ENCODE measurements around the gene FAM222B. TPM values are rescaled to one million over a fixed set of nuclear protein-coding genes. Genes with fewer than 3 reads are reported as not detected.

FAM222B gene
- total and polyA plus RNA-seq, 9 of the 15 experiments (the other 6 are each of a cell fraction or from before 2014, with no cell fraction given) = 4.0 to 34.6 (median 7.5) TPM

DNA sequence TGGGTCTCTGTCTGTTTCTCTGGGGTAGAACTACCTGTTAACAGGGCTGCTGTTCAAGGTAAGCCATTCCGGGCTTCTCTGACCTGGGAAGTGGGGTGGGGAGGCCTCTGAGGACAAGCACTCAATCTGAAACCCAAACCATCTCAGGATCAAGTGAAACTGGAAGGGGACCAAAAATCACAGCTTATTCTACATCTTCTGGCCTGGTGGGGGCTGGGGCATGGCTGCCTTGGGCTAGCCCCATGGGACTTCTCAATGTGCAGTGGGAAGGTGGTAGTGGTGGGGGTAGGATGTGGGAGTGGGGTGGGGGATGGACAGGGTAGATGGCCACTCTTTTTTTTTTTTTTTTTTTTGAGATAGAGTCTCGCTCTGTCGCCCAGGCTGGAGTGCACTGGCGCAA, 49.4 kb upstream of the FAM222B start (continued):
- TF ChIP-seq, protein P1, sequence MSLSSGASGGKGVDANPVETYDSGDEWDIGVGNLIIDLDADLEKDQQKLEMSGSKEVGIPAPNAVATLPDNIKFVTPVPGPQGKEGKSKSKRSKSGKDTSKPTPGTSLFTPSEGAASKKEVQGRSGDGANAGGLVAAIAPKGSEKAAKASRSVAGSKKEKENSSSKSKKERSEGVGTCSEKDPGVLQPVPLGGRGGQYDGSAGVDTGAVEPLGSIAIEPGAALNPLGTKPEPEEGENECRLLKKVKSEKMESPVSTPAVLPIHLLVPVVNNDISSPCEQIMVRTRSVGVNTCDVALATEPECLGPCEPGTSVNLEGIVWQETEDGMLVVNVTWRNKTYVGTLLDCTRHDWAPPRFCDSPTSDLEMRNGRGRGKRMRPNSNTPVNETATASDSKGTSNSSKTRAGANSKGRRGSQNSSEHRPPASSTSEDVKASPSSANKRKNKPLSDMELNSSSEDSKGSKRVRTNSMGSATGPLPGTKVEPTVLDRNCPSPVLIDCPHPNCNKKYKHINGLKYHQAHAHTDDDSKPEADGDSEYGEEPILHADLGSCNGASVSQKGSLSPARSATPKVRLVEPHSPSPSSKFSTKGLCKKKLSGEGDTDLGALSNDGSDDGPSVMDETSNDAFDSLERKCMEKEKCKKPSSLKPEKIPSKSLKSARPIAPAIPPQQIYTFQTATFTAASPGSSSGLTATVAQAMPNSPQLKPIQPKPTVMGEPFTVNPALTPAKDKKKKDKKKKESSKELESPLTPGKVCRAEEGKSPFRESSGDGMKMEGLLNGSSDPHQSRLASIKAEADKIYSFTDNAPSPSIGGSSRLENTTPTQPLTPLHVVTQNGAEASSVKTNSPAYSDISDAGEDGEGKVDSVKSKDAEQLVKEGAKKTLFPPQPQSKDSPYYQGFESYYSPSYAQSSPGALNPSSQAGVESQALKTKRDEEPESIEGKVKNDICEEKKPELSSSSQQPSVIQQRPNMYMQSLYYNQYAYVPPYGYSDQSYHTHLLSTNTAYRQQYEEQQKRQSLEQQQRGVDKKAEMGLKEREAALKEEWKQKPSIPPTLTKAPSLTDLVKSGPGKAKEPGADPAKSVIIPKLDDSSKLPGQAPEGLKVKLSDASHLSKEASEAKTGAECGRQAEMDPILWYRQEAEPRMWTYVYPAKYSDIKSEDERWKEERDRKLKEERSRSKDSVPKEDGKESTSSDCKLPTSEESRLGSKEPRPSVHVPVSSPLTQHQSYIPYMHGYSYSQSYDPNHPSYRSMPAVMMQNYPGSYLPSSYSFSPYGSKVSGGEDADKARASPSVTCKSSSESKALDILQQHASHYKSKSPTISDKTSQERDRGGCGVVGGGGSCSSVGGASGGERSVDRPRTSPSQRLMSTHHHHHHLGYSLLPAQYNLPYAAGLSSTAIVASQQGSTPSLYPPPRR (CRISPR knock-in tag; IDR thresholded peaks at IDR 0.05; ENCODE audit: borderline replicate concordance) = no peak
- TF ChIP-seq SNIP1 (IDR thresholded peaks at IDR 0.05; ENCODE audit: low read depth) (no peak), SOX6 (IDR thresholded peaks at IDR 0.05) (no peak)
- TF ChIP-seq, protein P2, sequence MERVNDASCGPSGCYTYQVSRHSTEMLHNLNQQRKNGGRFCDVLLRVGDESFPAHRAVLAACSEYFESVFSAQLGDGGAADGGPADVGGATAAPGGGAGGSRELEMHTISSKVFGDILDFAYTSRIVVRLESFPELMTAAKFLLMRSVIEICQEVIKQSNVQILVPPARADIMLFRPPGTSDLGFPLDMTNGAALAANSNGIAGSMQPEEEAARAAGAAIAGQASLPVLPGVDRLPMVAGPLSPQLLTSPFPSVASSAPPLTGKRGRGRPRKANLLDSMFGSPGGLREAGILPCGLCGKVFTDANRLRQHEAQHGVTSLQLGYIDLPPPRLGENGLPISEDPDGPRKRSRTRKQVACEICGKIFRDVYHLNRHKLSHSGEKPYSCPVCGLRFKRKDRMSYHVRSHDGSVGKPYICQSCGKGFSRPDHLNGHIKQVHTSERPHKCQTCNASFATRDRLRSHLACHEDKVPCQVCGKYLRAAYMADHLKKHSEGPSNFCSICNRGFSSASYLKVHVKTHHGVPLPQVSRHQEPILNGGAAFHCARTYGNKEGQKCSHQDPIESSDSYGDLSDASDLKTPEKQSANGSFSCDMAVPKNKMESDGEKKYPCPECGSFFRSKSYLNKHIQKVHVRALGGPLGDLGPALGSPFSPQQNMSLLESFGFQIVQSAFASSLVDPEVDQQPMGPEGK (CRISPR knock-in tag; IDR thresholded peaks at IDR 0.05; ENCODE audit: borderline replicate concordance) = no peak

Measured in K562 (cell line).